IMR-90 (cell line): ENCODE results near the gene BPIFB2. TPM values are rescaled to one million over a fixed set of nuclear protein-coding genes. Genes with fewer than 3 reads are reported as not detected.

ENCODE experiments used
- ATAC-seq: fragments of 200-7000 bp; cut with Tn5 transposase; 2 replicates; pipeline ENCODE4 v1.9.1; 2020; ENCODE audit warnings: low read depth, mild to moderate bottlenecking, moderate library complexity
- BruUV-seq: library from RNA; stranded (reverse); fragments of 400-500 nt; replicated peaks from 2 replicates; lab custom pipeline; 2021; lab: Mats Ljungman, UMichigan
- CTCF ChIA-PET: fragments of 300-600 bp; formaldehyde crosslinking; extraction: SDS; loops from one replicate; lab custom pipeline; 2021; ENCODE audit warnings: antibody characterized with exemption; lab: Yijun Ruan, JAX
- POLR2A ChIA-PET: fragments of 300-600 bp; sonication (Branson Sonifier 250); formaldehyde crosslinking; loops from one replicate; lab custom pipeline; 2022; ENCODE audit warnings: antibody characterized with exemption; ENCODE audit not compliant: unreplicated experiment; lab: Charles Lee
- DNase-seq: peaks from one replicate; pipeline ENCODE4 v3.0.0; 2013
- H2AFZ ChIP-seq: replicated peaks from 2 replicates; pipeline ENCODE3; 2013; ENCODE audit warnings: low read length, mild to moderate bottlenecking; ENCODE audit not compliant: poor library complexity
- H2AK5ac ChIP-seq: 2 replicates; pipeline ENCODE4 v1.6.1; 2013; ENCODE audit warnings: low read depth, low read length, inconsistent platforms
- H2AK9ac ChIP-seq: replicated peaks from 2 replicates; pipeline ENCODE3; 2013; ENCODE audit warnings: mild to moderate bottlenecking, low read depth, low read length, moderate library complexity; ENCODE audit not compliant: poor library complexity
- H2BK120ac ChIP-seq: 2 replicates; pipeline ENCODE4 v1.6.1; 2013; ENCODE audit warnings: low read depth, low read length, inconsistent platforms
- H2BK15ac ChIP-seq: 3 replicates; pipeline ENCODE4 v1.6.1; 2013; ENCODE audit warnings: low read depth, low read length, inconsistent platforms
- H2BK20ac ChIP-seq: 2 replicates; pipeline ENCODE4 v1.6.1; 2013; ENCODE audit warnings: low read depth, mild to moderate bottlenecking, inconsistent platforms, low read length, moderate library complexity
- H2BK5ac ChIP-seq: 2 replicates; pipeline ENCODE4 v1.6.1; 2013; ENCODE audit warnings: mild to moderate bottlenecking, low read depth, low read length, inconsistent platforms; ENCODE audit not compliant: poor library complexity, severe bottlenecking
- H3K14ac ChIP-seq: replicated peaks from 2 replicates; pipeline ENCODE4 v1.6.1; 2013; ENCODE audit warnings: low read depth, low read length, inconsistent platforms
- H3K18ac ChIP-seq: 2 replicates; pipeline ENCODE4 v1.6.1; 2013; ENCODE audit warnings: low read depth, low read length, control low read depth
- H3K23ac ChIP-seq: 2 replicates; pipeline ENCODE4 v1.6.1; 2013; ENCODE audit warnings: low read depth, low read length, inconsistent platforms
- H3K27ac ChIP-seq: 2 replicates; pipeline ENCODE4 v1.5.1; 2013; ENCODE audit warnings: mild to moderate bottlenecking, control low read depth, low read length; ENCODE audit not compliant: insufficient read depth
- H3K27me3 ChIP-seq: 2 replicates; pipeline ENCODE4 v1.6.1; 2013; ENCODE audit warnings: low read length; ENCODE audit not compliant: control insufficient read depth, insufficient read depth
- H3K36me3 ChIP-seq: 2 replicates; pipeline ENCODE4 v1.6.1; 2013; ENCODE audit warnings: low read length, mixed read lengths; ENCODE audit not compliant: control insufficient read depth, insufficient read depth
- H3K4ac ChIP-seq: 2 replicates; pipeline ENCODE4 v1.6.1; 2013; ENCODE audit warnings: low read depth, low read length, inconsistent platforms
- H3K4me1 ChIP-seq: 2 replicates; pipeline ENCODE4 v1.6.1; 2013; ENCODE audit warnings: low read length, mixed read lengths; ENCODE audit not compliant: control insufficient read depth, insufficient read depth
- H3K4me2 ChIP-seq: 2 replicates; pipeline ENCODE4 v1.6.1; 2013; ENCODE audit warnings: low read depth, mild to moderate bottlenecking, control low read depth, low read length, moderate library complexity
- H3K4me3 ChIP-seq: 2 replicates; pipeline ENCODE4 v1.5.1; 2013; ENCODE audit warnings: low read depth, mild to moderate bottlenecking, control low read depth, low read length, moderate library complexity; ENCODE audit not compliant: insufficient read depth
- H3K56ac ChIP-seq: 2 replicates; pipeline ENCODE4 v1.6.1; 2013; ENCODE audit warnings: low read length, inconsistent platforms; ENCODE audit not compliant: insufficient read depth; ENCODE audit errors: extremely low read depth
- H3K79me1 ChIP-seq, 2 experiments: 2 replicates each; pipeline ENCODE4 v1.6.1; 2013; ENCODE audit warnings: low read length in 2 of 2, inconsistent platforms in 1 of 2, low read depth in 1 of 2
- H3K9ac ChIP-seq: 2 replicates; pipeline ENCODE4 v1.6.1; 2013; ENCODE audit warnings: low read depth, low read length, control low read depth
- H3K9me1 ChIP-seq: 2 replicates; pipeline ENCODE4 v1.6.1; 2013; ENCODE audit warnings: low read length, inconsistent platforms; ENCODE audit not compliant: insufficient read depth
- H3K9me3 ChIP-seq: 2 replicates; pipeline ENCODE4 v1.6.1; 2013; ENCODE audit warnings: low read length; ENCODE audit not compliant: control insufficient read depth, insufficient read depth
- H4K20me1 ChIP-seq: 2 replicates; pipeline ENCODE4 v1.6.1; 2013; ENCODE audit warnings: low read length, inconsistent platforms; ENCODE audit not compliant: insufficient read depth
- H4K5ac ChIP-seq: 2 replicates; pipeline ENCODE4 v1.6.1; 2013; ENCODE audit warnings: mild to moderate bottlenecking, low read depth, low read length, control low read depth
- H4K8ac ChIP-seq, 2 experiments: 2 replicates each; pipeline ENCODE4 v1.6.1; 2013; ENCODE audit warnings: low read depth in 2 of 2, low read length in 2 of 2, control low read depth in 1 of 2, inconsistent platforms in 1 of 2
- H4K91ac ChIP-seq: 2 replicates; pipeline ENCODE4 v1.6.1; 2013; ENCODE audit warnings: low read depth, low read length, inconsistent platforms; ENCODE audit not compliant: insufficient read depth
- BHLHE40 ChIP-seq: fragments of 150-350 bp; IDR thresholded peaks from 2 replicates; pipeline ENCODE4 v1.6.1; 2016; ENCODE audit warnings: mild to moderate bottlenecking, low read depth, low read length
- CEBPB ChIP-seq: IDR thresholded peaks from 2 replicates; pipeline ENCODE4 v1.6.1; 2012; ENCODE audit warnings: low read depth, low read length, improper control_type of control experiment
- MAFK ChIP-seq: IDR thresholded peaks from 2 replicates; pipeline ENCODE4 v1.6.1; 2012; ENCODE audit warnings: low read depth, low read length, improper control_type of control experiment
- MAZ ChIP-seq: IDR thresholded peaks from 2 replicates; pipeline ENCODE4 v1.6.1; 2012; ENCODE audit warnings: low read depth, mild to moderate bottlenecking, low read length, improper control_type of control experiment, moderate library complexity, borderline replicate concordance
- MXI1 ChIP-seq: IDR thresholded peaks from 2 replicates; pipeline ENCODE4 v1.6.1; 2012; ENCODE audit warnings: low read depth, mild to moderate bottlenecking, low read length, moderate library complexity, borderline replicate concordance
- RAD21 ChIP-seq: IDR thresholded peaks from 2 replicates; pipeline ENCODE4 v1.6.1; 2012; ENCODE audit warnings: low read length, improper control_type of control experiment
- RFX5 ChIP-seq: IDR thresholded peaks from 2 replicates; pipeline ENCODE4 v1.8.0; 2012; ENCODE audit warnings: low read depth, mild to moderate bottlenecking, low read length, moderate library complexity
- WGBS, 2 experiments: methylation state at CpG; one replicate each; pipeline versions ENCODE4 v1.1.5 to v1.1.7; 2013; ENCODE audit warnings: missing lambda C conversion rate in 2 of 2; ENCODE audit not compliant: insufficient read length in 1 of 2; ENCODE audit errors: extremely low coverage in 2 of 2; 5-methylcytosine and 5-hydroxymethylcytosine counted together
- dilution Hi-C: fragments of 300-500 bp; cut with HindIII; formaldehyde crosslinking; loops from one replicate; pipeline ENCODE4 v1.14.3; 2018; ENCODE audit warnings: low sequenced_read_pairs; ENCODE audit not compliant: unreplicated experiment
- in situ Hi-C: fragments of 300-500 bp; cut with MboI; formaldehyde crosslinking; loops from 3 replicates; pipeline ENCODE4 v1.14.3; 2019; ENCODE audit warnings: low sequenced_read_pairs, inconsistent platforms, mixed read lengths
- intact Hi-C: fragments of 100-400 bp; cut with micrococcal nuclease; formaldehyde crosslinking; loops from 2 replicates; pipeline ENCODE4 v1.10.0; 2022
- polyA plus RNA-seq, 3 experiments: library from polyadenylated mRNA; depleted of rRNA; stranded (reverse); fragments of >200 nt; gene quantifications; 2 replicates each; pipeline ENCODE4 v1.2.3, GENCODE V29; 2012; ENCODE audit warnings: low replicate concordance in 1 of 3
- total RNA-seq: library from RNA; depleted of rRNA; stranded (reverse); fragments of >200 nt; gene quantifications from 2 replicates; pipeline ENCODE4 v1.2.3, GENCODE V29; 2012

Gene BPIFB2
- total and polyA plus RNA-seq, 2 of the 4 experiments (the other 2 are of a cell fraction): not detected

GRCh38 chr20:33030076-33030475 is 22.6 kb downstream of the BPIFB2 start:
- Histone ChIP-seq H3K9me3 (no peaks in the 10 kb centered on the region), H3K9me1 (no peaks in the 10 kb centered on the region), H3K4ac (no peak overlapping the region), H3K4me2 (no peak overlapping the region), H3K79me1 (no peaks in the 10 kb centered on the region), H2BK20ac (no peak overlapping the region), H3K56ac (no peak overlapping the region), H2BK120ac (no peak overlapping the region), H4K91ac (no peak overlapping the region), H2AFZ (no peak overlapping the region), H4K5ac (no peak overlapping the region), H3K27me3 (no peaks in the 10 kb centered on the region), H3K23ac (no peak overlapping the region), H3K14ac (no peak overlapping the region), H2BK15ac (no peak overlapping the region), H3K18ac (no peak overlapping the region), H4K20me1 (no peaks in the 10 kb centered on the region), H3K36me3 (no peaks in the 10 kb centered on the region), H3K27ac (no peak overlapping the region), H3K4me1 (no peaks in the 10 kb centered on the region), H2AK9ac (no peak overlapping the region), H4K8ac (no peak overlapping the region), H3K4me3 (no peak overlapping the region), H3K9ac (no peak overlapping the region), H2AK5ac (no peak overlapping the region), H2BK5ac (no peak overlapping the region)
- no TSS peak for BruUV-seq
- in situ Hi-C loops: no loop called here
- CTCF ChIA-PET: no interaction called here
- ATAC-seq: no peak
- dilution Hi-C loops: no loop called here
- intact Hi-C loops: no loop called here
- TF ChIP-seq BHLHE40 (no peak), RAD21 (no peak), RFX5 (no peak), MAFK (no peak), MAZ (no peak), CEBPB (no peak), MXI1 (no peak)
- no CpG with 5 or more reads among the region's 9 CpGs for WGBS, 2 experiments
- DNase-seq: no peak
- POLR2A ChIA-PET: no interaction called here
